T-helper 9 cell (primary cell): ENCODE measurements around the gene C3orf70.

ENCODE experiments used
- DNase-seq: peaks from one replicate; pipeline ENCODE4 v3.0.0-alpha.2; 2020

C3orf70 gene

DNA sequence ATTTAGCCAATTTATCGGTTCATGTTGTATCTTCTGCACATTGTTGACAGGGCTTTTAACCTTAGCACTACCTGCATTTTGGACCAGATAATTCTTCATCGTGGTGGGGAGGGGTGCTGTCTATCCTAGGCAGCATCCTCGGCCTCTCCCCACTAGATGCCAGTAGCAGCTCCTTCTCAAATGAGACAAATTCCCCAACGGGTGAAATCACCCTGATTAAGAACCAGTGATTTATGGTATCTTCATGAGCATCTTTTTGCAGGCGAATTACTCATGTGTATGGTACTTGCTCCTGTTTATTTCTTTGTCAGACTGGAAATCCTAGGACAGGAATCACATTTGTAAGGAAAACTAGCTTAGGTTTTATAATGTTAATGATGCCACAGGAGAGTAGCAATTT lies 68.0 kb downstream of the C3orf70 start:
- DNase-seq: no peak

GRCh38 chr3:185084402-185084801 lies 68.5 kb downstream of the C3orf70 start:
- no peak for DNase-seq

GRCh38 chr3:185082829-185083228 lies 70.0 kb downstream of the C3orf70 start:
- no peak for DNase-seq

DNA sequence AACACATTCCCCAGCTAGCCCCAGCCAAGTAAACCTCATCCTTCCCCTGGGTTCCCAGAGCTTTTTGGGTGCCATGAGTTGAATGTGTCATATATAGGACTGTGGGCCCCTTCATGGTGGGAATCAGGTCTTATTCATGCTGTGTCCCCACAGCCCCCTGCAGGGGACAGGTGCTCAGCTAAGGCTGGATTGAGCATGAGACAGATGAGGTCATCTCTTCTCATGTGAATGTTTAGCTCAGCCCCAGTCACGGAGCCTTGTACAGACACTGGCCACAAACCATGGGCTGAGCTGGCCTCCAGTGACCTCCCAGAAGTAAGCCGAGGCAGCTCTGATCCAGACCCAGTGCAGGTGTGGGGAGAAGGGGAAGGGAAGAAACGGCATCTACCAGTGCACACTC lies 70.7 kb downstream of the C3orf70 start:
- DNase-seq: no peak

DNA sequence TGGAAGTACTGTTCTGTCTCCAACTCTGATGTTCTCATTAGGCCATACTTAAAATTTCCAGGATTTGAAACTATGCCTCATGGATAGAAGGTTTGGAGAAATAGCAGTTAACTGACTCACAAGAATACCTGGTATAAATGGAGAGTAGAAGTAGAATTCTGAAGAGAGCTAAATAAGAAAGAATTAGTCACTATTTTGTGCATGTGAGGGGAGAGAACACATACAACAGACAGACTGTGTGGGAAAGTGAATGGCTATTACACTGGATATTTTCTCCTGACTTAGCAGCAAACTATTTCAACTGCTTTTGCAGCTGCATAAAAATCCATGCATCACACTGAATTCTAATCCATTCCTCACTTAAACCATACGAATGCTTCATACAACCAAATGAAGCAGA lies 71.3 kb downstream of the C3orf70 start:
- no peak for DNase-seq

GRCh38 chr3:185079625-185080024 lies 73.2 kb downstream of the C3orf70 start:
- no peak for DNase-seq

DNA sequence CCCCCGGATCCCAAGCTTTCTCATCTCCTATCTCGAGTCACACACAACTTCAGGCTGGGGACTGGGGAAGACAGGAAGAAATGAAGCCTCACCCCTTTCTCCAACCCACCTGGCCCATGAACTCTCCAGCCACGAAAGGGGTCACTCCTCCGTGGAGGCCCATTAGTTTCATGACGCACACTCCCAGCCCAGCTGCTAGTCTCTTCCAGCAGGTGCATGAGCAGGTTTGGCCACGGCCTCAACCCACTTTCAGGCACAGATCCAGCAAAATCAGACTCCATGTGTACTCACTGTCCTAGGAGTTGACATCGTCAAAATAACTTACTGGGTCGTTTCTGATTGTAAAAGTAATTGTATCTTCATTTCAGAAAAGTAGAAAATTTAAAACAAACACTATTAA lies 76.6 kb downstream of the C3orf70 start:
- DNase-seq: no peak

GRCh38 chr3:185075547-185075946 lies 77.3 kb downstream of the C3orf70 start:
- no peak for DNase-seq

- DNase-seq: no peak
Measured at GRCh38 chr3:185071287-185071800, 81.5 kb downstream of the C3orf70 start.

GRCh38 chr3:185070491-185071286 lies 82.2 kb downstream of the C3orf70 start:
- no peak for DNase-seq

DNA sequence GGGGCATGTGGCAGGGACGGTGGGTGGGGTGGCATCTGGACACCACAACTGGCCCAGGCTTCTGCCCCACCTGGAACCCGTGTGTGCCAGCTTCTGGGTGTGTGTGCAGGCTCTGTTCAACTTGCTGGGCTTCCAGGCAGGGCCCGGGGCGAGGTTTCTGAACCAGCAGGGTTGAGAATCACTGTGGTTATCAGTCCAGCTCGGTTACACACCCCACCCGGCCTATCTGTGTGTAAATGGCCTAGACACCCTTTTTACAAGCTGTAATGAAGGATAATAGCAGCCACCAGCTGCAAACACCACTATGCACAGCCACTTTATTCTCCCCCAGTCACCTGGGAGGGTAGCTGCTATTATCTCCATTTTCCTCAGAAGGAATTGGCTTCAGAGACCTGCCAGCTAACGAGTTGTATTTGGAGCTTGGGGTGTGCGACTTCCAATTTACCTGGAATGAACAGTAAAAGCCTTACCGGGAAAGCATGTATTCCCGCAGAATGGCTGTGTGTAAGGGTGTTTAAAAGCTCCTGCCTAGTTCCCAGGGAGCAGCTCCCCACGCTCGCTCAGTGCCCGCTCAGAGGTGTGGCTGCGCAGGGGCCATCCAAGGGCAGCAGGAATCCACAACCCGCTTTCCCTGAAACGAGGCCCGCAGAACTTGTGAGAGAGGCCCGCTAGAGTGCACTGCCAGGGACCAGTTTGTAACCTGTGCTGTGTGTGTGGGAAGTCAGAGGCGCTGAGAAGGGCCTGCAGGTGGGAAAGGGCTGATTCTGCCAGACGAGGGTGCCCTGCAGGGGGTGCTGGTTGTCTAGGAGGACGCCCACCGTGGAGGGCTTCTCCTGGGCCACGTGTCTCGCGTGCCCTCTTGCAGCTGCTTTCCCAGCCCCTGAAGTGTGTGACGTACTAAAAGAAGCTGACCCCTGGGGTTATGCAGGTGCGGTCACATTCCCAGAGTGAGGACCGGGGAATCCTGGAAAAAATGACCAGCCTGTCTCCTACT lies 83.5 kb downstream of the C3orf70 start:
- DNase-seq: no peak

DNA sequence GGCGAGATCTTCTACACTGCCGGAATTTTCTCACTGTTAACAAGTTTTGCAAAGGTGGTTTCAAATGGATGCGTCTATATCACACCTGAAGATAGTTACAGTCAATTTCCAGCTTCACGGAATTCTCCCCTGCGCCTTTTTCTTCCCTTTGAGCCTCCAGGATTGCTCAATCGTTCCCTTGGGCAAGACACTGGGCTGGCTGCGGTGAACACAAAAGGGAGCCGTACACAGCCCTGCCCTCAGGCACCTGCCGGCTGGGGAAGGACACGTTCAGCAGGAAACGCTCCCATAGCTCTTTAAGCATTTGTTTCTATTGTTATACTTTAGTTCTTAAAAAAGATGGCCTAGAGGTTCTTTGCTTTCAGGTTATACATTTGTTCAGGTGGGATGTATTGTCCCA lies 85.7 kb downstream of the C3orf70 start:
- no peak for DNase-seq

GRCh38 chr3:185066251-185066650 lies 86.6 kb downstream of the C3orf70 start:
- no peak for DNase-seq

DNA sequence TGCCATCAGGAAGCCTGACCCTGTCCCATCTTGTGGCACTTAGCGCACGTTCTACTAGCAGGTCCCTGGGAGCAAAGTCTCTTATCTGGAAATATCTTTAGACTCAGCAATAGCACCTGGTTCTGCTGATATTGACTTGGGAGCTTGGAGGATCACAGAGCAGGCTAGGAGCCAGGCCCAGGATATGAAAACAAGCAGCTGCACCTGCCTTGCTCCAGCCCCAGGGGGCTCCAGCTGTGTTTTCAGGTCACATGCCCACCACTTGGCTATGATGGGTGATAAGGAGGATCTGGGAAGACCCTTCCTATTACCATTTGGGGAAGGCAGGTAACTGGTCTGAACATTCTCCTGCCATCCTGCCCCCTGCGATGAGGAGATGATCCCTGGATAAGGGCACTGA lies 87.8 kb downstream of the C3orf70 start:
- DNase-seq: no peak

DNA sequence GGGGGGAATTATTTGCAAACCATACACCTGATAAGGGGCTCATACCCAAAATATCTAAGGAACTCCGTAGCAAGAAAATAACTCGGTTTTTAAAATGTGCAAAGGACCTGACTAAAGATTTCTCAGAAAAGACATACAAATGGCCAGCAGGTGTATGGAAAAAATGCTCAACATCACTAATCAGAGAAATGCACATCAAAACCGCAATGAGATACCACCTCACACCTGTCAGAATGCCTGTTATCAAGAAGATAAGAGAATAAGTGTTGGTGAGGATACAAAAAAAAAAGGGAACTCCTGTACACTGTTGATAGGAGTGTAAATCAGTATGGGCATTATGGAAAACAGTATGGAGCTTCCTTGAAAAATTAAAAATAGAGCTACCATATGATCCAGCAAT lies 89.4 kb downstream of the C3orf70 start:
- no peak for DNase-seq

GRCh38 chr3:185062191-185062590 lies 90.7 kb downstream of the C3orf70 start:
- DNase-seq: no peak

DNA sequence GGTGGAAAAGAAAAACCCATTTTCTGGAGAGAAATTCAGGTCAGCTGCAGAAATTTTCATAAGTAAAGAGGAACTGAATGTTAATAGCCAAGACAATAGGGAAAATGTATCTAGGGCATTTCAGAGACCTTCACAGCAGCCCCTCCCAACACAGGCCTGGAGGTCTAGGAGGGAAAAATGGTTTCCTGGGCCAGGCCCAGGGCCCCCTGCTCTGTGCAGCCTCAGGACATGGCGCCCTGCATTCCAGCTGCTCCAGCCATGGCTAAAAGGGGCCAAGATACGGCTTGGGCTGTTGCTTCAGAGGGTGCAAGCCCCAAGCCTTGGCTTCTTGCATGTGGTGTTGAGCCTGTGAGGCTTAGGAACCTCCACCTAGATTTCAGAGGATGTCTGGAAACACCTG lies 92.2 kb downstream of the C3orf70 start:
- DNase-seq: no peak

- no peak for DNase-seq
Measured at GRCh38 chr3:185059766-185060165, 93.1 kb downstream of the C3orf70 start.

DNA sequence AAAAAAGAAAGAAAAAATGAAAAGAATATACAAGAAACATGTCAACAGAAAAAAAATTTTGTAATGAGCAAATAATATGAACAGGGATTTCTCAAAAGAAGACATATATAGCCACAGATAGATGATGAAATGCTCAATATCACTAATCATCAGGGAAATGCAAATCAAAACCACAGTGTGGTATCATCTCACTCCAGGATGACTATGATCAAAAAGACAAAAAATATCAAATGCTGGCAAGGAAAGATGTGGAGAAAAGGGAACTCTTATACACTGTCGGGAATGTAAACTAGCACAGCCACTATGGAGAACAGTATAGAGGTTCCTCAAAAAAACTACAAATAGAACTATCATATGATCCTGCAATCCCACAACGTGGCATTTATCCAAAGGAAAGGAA lies 94.1 kb downstream of the C3orf70 start:
- no peak for DNase-seq

DNA sequence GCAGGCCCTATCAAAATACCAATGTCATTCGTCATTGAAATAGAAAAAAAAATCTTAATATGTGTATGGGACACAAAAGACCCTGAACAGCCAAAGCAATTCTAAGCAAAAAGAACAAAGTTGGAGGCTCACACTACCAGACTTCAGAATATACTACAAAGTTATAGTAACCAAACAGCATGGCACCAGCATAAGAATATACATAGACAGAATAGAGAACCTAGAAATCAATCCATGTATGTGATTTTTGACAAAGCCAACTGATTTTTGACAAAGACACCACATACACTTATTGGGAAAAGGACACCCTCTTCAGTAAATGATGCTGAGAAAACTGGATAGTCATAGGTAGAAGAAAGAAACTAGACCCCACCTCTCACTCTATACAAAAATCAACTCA lies 95.0 kb downstream of the C3orf70 start:
- no peak for DNase-seq

GRCh38 chr3:185056908-185057307 lies 96.0 kb downstream of the C3orf70 start:
- no peak for DNase-seq

GRCh38 chr3:185052631-185053030 lies 100.2 kb downstream of the C3orf70 start:
- no peak for DNase-seq

DNA sequence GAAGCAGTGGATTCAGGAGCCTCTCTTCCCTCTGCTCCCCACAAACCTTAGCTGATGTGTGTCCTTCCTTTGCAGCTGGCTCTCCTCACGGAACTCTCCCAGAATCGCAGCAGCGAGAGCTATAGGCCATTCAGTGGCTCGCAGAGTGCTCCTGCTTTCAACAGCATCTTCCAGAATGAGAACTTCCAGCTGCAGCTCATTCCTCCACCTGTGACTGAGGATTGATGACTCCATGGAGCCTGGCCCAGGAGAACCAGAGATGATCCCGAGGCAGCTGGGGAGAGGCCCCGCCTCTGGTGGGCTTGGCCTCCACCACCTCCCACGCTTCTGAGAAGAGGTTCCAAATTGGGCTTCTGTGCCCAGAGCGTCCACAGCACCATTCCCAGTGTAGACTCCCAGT lies 101.1 kb downstream of the C3orf70 start:
- DNase-seq: no peak

DNA sequence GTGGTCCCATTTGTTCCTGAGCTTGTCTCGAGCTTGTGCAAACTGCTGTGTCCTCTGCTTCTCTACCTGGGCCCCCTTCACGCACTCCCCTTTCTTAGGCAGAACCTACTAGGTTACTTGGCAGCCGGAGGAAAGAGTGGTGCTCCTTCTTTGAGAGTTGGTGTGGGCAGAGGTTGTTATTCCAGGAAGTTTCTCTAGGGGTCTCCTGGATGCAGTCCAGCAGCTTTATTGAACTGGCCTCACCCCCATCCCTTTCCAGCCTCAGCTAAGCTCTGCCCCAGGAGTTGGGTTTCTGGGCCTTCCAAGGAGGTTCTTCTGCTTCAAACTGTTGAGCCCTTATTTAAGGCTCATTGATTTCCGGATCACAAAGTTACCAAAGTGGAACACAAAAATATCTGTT lies 103.2 kb downstream of the C3orf70 start:
- no peak for DNase-seq
